Mammary microvascular endothelial cell (primary cell): ENCODE measurements around the gene TTLL9. TPM values are rescaled to one million over a fixed set of nuclear protein-coding genes. Genes with fewer than 3 reads are reported as not detected.

ENCODE experiments used
- total RNA-seq: library from RNA; depleted of rRNA; stranded (reverse); fragments of >200 nt; gene quantifications from 2 replicates; pipeline ENCODE4 v1.2.3, GENCODE V29; 2015

TTLL9 gene
- total RNA-seq: not detected in 2 replicates

GRCh38 chr20:31869942-31870725 is at the start of gene TTLL9, which contains the start of gene DUSP15:
Gene TTLL9, plus strand, starts transcription at chr20:31870634. Its CDS starts 493 bp downstream, at chr20:31871127.
Gene DUSP15, minus strand, starts transcription at chr20:31870527. Its CDS starts 190 bp downstream, at chr20:31870337.

GRCh38 chr20:31845300-31845863 is 25.1 kb upstream of the TTLL9 start, which contains the start of gene FOXS1:
Gene FOXS1, minus strand, starts transcription at chr20:31845604. Its CDS starts 62 bp downstream, at chr20:31845542.

GRCh38 chr20:31951530-31952453 is 81.4 kb downstream of the TTLL9 start, which contains the start of gene PDRG1:
Gene PDRG1, minus strand, starts transcription at chr20:31952046. Its CDS starts 85 bp downstream, at chr20:31951961.

DNA sequence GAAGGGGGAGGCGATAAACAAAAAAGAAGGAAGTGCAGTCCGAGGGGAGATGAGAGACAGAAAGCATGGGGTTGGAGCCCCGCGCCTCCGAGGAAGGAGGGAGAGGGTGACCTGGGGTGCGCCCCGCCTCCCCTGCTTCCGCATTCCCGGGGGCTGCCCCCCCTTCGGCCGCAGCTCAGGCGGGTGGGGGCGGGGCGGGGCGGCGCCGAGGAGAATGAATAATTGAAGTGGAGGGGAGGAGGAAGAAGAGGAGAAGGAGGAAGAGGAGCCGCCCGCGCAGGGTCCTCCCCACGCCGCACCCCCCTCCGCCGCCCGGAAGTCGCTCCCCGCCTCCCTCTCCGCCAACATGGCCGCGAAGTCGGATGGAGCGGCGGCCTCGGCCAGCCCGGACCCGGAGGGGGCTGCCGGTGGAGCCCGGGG is 97.4 kb downstream of the TTLL9 start, which contains the start of gene XKR7:
Gene XKR7 (plus strand): TSS at position 322 of the 420 bp plus-strand sequence. CDS start 25 bp downstream, at position 347.

Other genes starting within 250 kb of the TTLL9 start
- gene COX4I2, start 232.7 kb upstream of the TTLL9 start, total RNA-seq: not detected in 2 replicates
- 213 and 225 TPM in 2 replicates for gene BCL2L1, start 147.8 kb upstream of the TTLL9 start, total RNA-seq
- gene TPX2, start 131.3 kb upstream of the TTLL9 start, total RNA-seq: 106 and 111 TPM in 2 replicates
- gene MYLK2, start 51.3 kb upstream of the TTLL9 start, total RNA-seq: 1.4 and 2.7 TPM in 2 replicates
- gene FOXS1, start 25.0 kb upstream of the TTLL9 start, total RNA-seq: not detected in 2 replicates
- gene DUSP15, start 107 bp upstream of the TTLL9 start, total RNA-seq: 0.44 TPM in 1 of 2 replicates, not detected in the other
- 10.6 and 11.4 TPM in 2 replicates for gene PDRG1, start 81.4 kb downstream of the TTLL9 start, total RNA-seq
- gene XKR7, start 97.5 kb downstream of the TTLL9 start, total RNA-seq: not detected in 2 replicates
- 12.3 and 13.9 TPM in 2 replicates for gene CCM2L, start 139.8 kb downstream of the TTLL9 start, total RNA-seq
- gene HCK, start 181.6 kb downstream of the TTLL9 start, total RNA-seq: not detected in 2 replicates
- gene TM9SF4, start 239.1 kb downstream of the TTLL9 start, total RNA-seq: 29.7 and 31.0 TPM in 2 replicates